HG03469 (cell line): ENCODE results near the gene FILIP1L.
A peak's percentile ranks its signal among the peaks of the same experiment; 100 is the strongest.

ENCODE experiments used
- ATAC-seq: cut with Tn5 transposase; IDR thresholded peaks from one replicate; pipeline ENCODE4 v1.9.1; 2021; ENCODE audit warnings: mild to moderate bottlenecking, moderate library complexity, moderate number of reproducible peaks; ENCODE audit not compliant: unreplicated experiment

The FILIP1L gene

DNA sequence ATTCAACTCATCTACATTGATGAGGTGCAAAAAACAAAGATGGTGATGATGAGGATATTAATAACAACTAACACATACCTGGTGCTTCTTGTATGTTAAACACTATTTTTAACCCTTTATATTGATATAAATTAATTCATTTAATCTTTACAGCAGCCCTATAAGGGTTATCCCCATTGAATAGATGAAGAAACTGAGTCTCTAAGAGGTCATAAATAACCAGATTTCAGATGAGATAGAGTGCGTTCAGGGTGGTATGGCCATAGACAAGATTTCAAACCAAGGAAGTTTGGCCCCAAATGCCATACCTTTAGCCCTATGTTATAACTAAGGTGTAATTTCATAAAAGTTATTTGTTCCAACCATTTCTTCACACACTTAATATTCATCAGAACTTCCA is 214.1 kb downstream of the FILIP1L start:
- ATAC-seq = no peak

- ATAC-seq = no peak
These were observed 214.7 kb downstream of the FILIP1L start for GRCh38 chr3:99899603-99900002.

DNA sequence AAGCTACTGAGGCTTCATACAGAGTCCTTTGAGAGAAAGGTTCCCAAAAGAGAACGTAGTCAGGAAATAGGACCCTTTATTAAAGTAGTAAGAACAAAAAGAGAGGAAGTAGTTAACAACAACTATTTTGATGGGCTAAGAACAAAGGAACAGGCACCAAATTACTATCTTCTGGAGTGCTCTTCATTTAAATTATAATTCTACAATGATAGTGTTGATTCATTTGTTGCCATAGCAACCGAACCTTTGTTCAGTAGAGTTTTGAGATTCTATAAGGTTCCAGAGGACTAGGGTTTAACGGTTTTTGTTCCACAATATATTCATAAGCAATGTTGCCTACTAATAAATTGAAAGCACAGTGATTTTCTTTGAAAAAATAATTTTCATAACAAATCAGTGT is 217.8 kb downstream of the FILIP1L start:
- ATAC-seq = no peak

- ATAC-seq = no peak
These were observed 218.4 kb downstream of the FILIP1L start for GRCh38 chr3:99895703-99896441.

DNA sequence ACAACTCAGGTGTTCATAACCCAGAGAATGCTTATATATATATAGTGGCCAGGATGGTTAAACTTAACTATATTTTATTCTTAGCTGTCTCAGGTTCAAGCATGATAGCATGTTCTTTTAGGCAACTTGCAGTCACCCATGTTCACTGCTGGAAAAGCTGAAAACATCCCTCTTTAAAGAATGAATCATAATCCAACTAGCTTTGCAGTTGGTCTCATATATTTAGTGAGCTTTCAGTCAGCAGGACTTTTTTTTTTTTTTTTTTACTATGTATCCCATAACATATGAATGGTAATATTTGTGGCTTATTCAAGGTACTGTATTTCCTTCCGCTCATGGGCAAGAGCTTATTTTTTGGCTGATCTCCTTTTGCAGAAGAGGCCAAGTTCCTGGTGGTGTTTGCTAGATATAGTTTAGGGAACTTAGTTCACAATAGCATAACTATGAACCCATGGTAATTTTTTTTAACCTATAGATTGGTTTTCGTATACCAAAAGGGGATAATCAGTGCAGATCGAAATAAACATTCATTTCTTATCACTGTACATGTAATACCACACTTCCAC is 219.1 kb downstream of the FILIP1L start:
- no peak for ATAC-seq

- ATAC-seq = no peak
These were observed 222.0 kb downstream of the FILIP1L start for GRCh38 chr3:99892332-99892731.

GRCh38 chr3:99891610-99892285 is 222.6 kb downstream of the FILIP1L start:
- ATAC-seq = no peak

DNA sequence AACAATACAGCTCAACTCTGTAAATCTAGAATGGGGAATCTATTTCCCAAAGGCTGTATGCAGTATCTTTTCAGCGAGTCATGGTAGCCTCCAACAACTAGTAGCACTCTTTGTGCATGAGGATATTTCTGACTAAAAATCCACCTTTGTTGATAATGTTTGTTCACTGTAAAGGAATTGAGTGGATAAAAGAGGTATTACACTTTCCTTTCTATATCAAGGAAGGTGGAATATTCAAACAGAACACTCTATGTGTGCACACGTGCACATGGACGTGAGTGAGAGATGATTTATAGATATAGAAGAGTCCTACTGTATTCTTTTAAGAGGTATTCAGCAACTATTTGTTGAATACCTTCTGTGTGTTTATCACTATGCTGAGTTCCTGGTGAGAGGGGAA is 228.4 kb downstream of the FILIP1L start:
- no peak for ATAC-seq

GRCh38 chr3:99885085-99885484 is 229.2 kb downstream of the FILIP1L start:
- ATAC-seq = no peak

GRCh38 chr3:99884484-99884883 is 229.8 kb downstream of the FILIP1L start:
- no peak for ATAC-seq

DNA sequence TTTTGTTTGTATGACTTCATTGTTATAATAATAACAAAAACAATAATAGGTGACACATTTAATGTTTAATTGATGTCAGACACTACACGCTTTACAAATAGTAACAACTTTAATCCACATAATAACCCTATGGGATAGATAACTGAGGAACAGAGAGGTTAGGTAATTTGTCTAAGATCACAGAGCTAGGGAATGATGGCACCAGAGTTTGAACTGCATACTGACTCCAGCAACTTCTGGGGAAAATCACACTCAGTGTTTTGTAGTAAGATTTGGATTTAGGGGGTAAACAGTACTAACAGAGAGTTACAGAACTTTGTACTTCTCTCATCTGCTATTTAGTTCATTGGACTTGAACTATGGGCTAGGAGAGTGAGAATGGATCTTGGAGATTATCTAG is 230.6 kb downstream of the FILIP1L start:
- ATAC-seq = no peak

- ATAC-seq = no peak
These were observed 231.2 kb downstream of the FILIP1L start for GRCh38 chr3:99883138-99883461.

GRCh38 chr3:99882436-99883137 is 231.7 kb downstream of the FILIP1L start:
- ATAC-seq = no peak

GRCh38 chr3:99881121-99881524 is 233.2 kb downstream of the FILIP1L start:
- ATAC-seq = no peak

DNA sequence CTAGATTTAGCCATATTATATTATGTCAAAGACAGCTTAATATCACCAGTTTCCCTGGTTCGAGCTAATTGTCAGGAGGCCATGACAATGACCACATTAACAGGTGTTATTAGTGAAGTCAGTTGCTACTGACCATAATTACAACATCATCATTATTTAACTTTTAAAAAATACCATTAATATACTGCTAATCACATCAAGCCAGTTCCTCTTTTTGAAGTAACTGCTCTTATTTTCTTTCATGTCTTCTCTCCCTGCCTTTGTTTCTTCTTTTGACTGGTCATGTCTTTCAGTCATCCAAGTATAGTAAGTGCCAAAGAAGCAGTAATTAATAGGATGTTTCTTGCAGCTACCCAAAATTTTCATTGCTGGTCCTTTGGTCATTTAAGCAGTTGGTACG is 235.0 kb downstream of the FILIP1L start:
- no peak for ATAC-seq

GRCh38 chr3:99878005-99878404 is 236.3 kb downstream of the FILIP1L start:
- peak; percentile 37 for ATAC-seq

GRCh38 chr3:99877031-99877579 is 237.2 kb downstream of the FILIP1L start:
- no peak for ATAC-seq

GRCh38 chr3:99875929-99876841 is 238.1 kb downstream of the FILIP1L start:
- peak; percentile 74 for ATAC-seq

- no peak for ATAC-seq
These were observed 238.7 kb downstream of the FILIP1L start for GRCh38 chr3:99875581-99875928.

GRCh38 chr3:99874237-99875002 is 239.9 kb downstream of the FILIP1L start:
- ATAC-seq = no peak
